HFFc6 (cell line): ENCODE data around the gene IQCE. TPM values are rescaled to one million over a fixed set of nuclear protein-coding genes. Genes with fewer than 3 reads are reported as not detected.
A peak's percentile ranks its signal among the peaks of the same experiment; 100 is the strongest.

ENCODE experiments used
- DNase-seq: peaks from one replicate; pipeline ENCODE4 v3.0.0-alpha.2; 2018
- H3K27ac Mint-ChIP-seq: 2 replicates; pipeline ENCODE4 v1.8.0; 2020; ENCODE audit warnings: mild to moderate bottlenecking, mixed read lengths
- H3K27me3 Mint-ChIP-seq: 2 replicates; pipeline ENCODE4 v1.8.0; 2021; ENCODE audit warnings: mild to moderate bottlenecking, moderate library complexity, mixed read lengths; ENCODE audit not compliant: insufficient read depth
- H3K36me3 Mint-ChIP-seq: 2 replicates; pipeline ENCODE4 v1.8.0; 2021; ENCODE audit warnings: low read depth, mixed read lengths
- H3K4me1 Mint-ChIP-seq: 2 replicates; pipeline ENCODE4 v1.8.0; 2020; ENCODE audit warnings: low read depth, mixed read lengths
- H3K4me3 Mint-ChIP-seq: 2 replicates; pipeline ENCODE4 v1.8.0; 2020; ENCODE audit warnings: mild to moderate bottlenecking, moderate library complexity, mixed read lengths
- H3K9me3 Mint-ChIP-seq: 2 replicates; pipeline ENCODE4 v1.8.0; 2020; ENCODE audit warnings: mild to moderate bottlenecking, mixed read lengths
- CTCF ChIP-seq: fragments of 200-600 bp; sonication (generic); IDR thresholded peaks from 2 replicates; pipeline ENCODE4 v1.5.0; 2021; ENCODE audit warnings: antibody characterized with exemption, mild to moderate bottlenecking
- total RNA-seq, 6 experiments: library from RNA; stranded (reverse); fragmentation: NEBNext Ultra II Directional; extraction: Animal tissue kit (Norgen Biotek cat#: 25700); gene quantifications; 2 replicates in 1 of 6; 3 replicates in 5 of 6; pipeline ENCODE4 v1.2.3, GENCODE V29; 2021

IQCE gene
- total RNA-seq, 6 experiments from 2014 or later = 14.9 to 18.1 (median 17.0) TPM

GRCh38 chr7:2627258-2628129, 68.7 kb downstream of the IQCE start:
- DNase-seq = no peak
- Mint-ChIP-seq H3K9me3 (no peaks in the 10 kb centered on the region), H3K4me3 (no peak overlapping the region), H3K27me3 (peaks cover 3% of the 10 kb centered on the region), H3K27ac (peak overlapping the region; percentile 81), H3K36me3 (no peaks in the 10 kb centered on the region), H3K4me1 (peaks cover 23% of the 10 kb centered on the region)
- TF ChIP-seq CTCF = no peak

DNA sequence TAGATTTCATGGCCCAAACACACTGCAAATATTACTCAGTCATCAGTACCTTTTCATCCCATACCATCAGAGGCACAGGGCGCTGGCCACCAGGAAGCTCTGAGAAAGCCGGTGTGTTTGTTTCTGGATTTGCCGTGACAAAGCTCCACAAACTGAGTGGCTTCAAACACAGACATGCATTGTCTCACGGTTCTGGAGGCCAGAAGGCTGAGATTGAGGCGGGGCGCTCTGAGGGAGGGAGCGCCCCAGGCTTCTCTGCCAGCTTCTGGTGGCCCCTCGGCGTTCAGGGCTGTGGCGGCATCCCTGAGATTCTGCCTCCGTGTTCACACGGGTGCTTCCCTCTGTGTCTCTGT, 69.3 kb downstream of the IQCE start:
- TF ChIP-seq CTCF = no peak
- no peaks in the 10 kb centered on the region for H3K9me3 Mint-ChIP-seq
- no peak for DNase-seq
- H3K27ac Mint-ChIP-seq = 0 out of 2 replicates have a peak overlapping the region, but pooled peaks have one; percentile 5
- no peak overlapping the region for H3K4me3 Mint-ChIP-seq
- peaks cover 3% of the 10 kb centered on the region for H3K27me3 Mint-ChIP-seq
- H3K4me1 Mint-ChIP-seq = peaks cover 23% of the 10 kb centered on the region
- H3K36me3 Mint-ChIP-seq = no peaks in the 10 kb centered on the region

GRCh38 chr7:2628891-2629290, 70.1 kb downstream of the IQCE start:
- Mint-ChIP-seq H3K4me1 (peaks cover 31% of the 10 kb centered on the region), H3K27ac (no peak overlapping the region; the same call in 1 of the 2 replicates)

DNA sequence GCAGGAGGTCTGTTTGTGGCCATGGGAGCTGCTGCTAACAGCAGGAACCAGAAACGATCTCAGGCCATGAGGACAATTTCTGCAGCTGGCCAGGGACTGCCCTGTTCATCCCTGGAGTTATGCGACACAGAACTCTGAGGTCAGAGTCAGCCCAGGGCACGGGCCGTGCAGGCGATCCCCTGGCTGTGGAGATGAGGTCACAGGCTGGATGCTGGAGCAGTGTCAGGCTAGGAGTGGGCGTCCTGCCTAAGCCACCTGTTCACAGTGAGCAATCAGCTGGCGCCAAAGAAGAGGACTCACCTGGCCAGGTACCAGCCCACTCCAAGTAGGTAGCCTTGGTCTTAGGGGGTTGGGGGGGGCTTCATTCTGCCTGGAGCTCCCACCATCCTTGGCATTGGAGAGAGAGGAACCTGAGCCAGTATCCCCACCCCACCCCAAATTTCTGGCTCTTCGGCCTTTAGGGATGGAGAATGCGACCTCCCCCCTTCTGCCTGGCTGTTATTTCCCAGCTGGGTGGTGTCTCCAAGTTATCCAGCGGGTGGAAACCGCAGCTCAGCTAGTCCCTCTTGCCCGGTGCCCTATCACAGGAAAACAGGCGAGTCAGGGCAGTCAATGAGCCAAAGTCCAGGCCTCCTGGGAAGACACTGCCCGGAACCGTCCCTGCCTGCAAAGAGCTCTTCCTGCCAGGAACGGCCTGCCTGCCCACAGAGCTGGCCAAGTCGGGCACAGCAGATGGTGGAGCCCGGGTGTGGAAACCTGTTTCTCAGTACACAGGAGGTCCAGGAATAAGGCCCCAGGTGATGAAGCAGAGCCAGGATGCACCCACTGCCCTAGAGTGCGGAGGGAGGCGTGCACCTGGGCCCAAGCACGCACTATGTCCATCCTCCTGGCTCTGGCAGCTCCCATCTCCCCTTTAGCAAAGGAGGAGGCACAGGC, 71.2 kb downstream of the IQCE start:
- Mint-ChIP-seq H3K4me3 (no peak overlapping the region), H3K27me3 (peaks cover under 1% of the 10 kb centered on the region), H3K36me3 (no peaks in the 10 kb centered on the region), H3K4me1 (peaks cover 32% of the 10 kb centered on the region), H3K9me3 (no peaks in the 10 kb centered on the region), H3K27ac (no peak overlapping the region)
- DNase-seq = no peak
- TF ChIP-seq CTCF = no peak

More at GRCh38 chr7:2628891-2629290, 70.1 kb downstream of the IQCE start:
- no peaks in the 10 kb centered on the region for H3K9me3 Mint-ChIP-seq
- TF ChIP-seq CTCF = no peak
- H3K27me3 Mint-ChIP-seq = peaks cover 3% of the 10 kb centered on the region
- no peak overlapping the region for H3K4me3 Mint-ChIP-seq
- no peaks in the 10 kb centered on the region for H3K36me3 Mint-ChIP-seq
- DNase-seq = no peak

- peaks cover 36% of the 10 kb centered on the region for H3K4me1 Mint-ChIP-seq
- no peak for TF ChIP-seq CTCF
- H3K36me3 Mint-ChIP-seq = peaks cover 6% of the 10 kb centered on the region; the same call in 1 of the 2 replicates
- no peaks in the 10 kb centered on the region for H3K9me3 Mint-ChIP-seq
- DNase-seq = no peak
- no peaks in the 10 kb centered on the region; the same call in none of the 2 replicates for H3K27me3 Mint-ChIP-seq
- H3K27ac Mint-ChIP-seq = peak within 1 kb of the TSS; percentile 94
- peak within 1 kb of the TSS; percentile 94 for H3K4me3 Mint-ChIP-seq
These were observed 73.4 kb downstream of the IQCE start, which contains the start of gene TTYH3 for GRCh38 chr7:2631946-2632732. TTYH3 (plus strand) TSS chr7:2631986; CDS start chr7:2632156, 170 bp downstream.
